ENCODE measurements around the gene DOK4.

DOK4 gene

DNA sequence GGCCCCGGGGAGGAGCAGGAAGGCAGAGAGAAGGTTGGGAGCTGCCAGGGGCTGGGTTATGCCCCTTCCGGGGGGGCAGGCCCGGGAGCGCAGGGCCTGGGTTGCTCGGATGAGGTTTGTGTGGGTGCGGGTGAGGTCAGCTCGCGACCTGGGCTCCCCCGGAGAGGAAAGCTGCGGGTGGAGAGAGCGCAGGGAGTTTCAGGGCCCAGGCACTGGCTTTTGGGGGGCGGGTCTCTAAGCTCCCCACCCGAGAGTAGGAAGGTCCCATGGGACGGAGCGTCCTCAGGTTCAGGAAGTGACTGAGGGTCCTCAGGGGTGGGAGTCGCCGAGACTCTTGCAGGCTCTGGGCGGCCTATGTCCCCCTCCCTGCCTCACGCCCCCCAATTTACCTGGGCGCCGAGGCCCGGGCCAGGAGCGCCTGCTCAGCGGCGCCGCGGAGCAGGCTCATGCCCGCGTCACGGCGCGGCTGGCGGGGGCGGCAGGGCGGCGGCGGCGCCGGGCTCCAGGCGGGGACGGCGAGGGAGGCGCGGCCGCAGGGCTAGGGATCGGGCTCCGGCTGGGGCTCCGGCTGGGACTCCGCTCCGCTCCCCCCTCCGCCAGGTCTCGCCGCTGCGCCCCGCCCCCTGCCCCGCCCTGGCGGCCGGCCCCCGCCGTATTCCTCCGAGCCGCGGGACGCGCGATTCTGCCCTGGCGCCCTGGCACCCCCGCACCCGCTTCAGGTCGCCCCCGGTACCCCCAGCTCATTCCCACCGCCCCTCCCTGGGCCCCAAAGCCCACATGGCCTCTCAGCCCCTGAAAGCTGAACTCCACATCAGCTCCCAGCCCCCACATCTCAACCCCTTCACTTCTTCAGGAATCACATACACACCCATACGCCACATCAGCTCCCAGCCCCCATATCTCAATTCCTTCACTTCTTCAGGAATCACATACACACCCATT is at the start of gene DOK4:
Gene DOK4 (minus strand): TSS at position 578 of the 942 bp plus-strand sequence. CDS start 6,986 bp downstream, outside the sequence.
- peak within 1 kb of the TSS; percentile 59 for H3K4me3 ChIP-seq (ENCODE audit: low read depth, low read length)
- DNase-seq (ENCODE audit: low read depth), result peak; percentile 88
- TF ChIP-seq POLR2A (IDR thresholded peaks at IDR 0.05; ENCODE audit: extremely low read depth, insufficient read length), result no peak
- TF ChIP-seq, protein P1, sequence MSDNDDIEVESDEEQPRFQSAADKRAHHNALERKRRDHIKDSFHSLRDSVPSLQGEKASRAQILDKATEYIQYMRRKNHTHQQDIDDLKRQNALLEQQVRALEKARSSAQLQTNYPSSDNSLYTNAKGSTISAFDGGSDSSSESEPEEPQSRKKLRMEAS (IDR thresholded peaks at IDR 0.05; ENCODE audit: low read depth, low read length), result no peak
- TF ChIP-seq MYC (IDR thresholded peaks at IDR 0.05; ENCODE audit: low read depth, low read length), result no peak
- TF ChIP-seq, protein P2, sequence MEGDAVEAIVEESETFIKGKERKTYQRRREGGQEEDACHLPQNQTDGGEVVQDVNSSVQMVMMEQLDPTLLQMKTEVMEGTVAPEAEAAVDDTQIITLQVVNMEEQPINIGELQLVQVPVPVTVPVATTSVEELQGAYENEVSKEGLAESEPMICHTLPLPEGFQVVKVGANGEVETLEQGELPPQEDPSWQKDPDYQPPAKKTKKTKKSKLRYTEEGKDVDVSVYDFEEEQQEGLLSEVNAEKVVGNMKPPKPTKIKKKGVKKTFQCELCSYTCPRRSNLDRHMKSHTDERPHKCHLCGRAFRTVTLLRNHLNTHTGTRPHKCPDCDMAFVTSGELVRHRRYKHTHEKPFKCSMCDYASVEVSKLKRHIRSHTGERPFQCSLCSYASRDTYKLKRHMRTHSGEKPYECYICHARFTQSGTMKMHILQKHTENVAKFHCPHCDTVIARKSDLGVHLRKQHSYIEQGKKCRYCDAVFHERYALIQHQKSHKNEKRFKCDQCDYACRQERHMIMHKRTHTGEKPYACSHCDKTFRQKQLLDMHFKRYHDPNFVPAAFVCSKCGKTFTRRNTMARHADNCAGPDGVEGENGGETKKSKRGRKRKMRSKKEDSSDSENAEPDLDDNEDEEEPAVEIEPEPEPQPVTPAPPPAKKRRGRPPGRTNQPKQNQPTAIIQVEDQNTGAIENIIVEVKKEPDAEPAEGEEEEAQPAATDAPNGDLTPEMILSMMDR (IDR thresholded peaks at IDR 0.05; ENCODE audit: low read depth, low read length), result no peak

DNA sequence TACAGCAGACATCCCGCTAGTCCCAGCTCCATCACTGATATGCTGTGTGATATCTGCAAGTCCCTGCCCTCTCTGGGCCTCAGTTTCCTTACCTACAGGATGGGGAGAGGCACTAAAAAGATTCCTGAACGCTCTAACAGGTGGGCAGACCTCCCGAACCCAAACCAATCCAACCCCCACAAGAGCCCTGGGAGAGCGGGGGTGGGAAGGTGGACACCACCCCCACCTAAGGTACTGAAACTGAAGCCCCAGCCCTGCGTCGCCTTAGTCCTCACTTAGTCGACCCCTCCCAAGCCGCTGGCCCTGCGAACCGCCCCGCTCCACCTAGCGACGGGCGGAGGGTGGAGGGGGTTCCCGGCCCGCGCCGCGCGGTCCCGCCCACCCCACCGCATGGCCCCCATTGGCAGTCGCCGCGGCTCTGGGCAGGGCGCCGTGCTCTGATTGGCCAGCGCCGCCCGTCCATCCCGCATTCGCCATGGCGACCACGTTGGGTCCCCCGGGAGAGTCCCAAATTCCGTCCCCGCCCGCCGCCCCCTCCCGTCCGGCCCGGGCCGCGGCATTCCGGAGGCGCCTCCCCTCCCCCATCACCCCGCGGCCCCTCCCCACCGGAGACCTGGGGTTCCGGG is 49.5 kb upstream of the DOK4 start:
- H3K4me3 ChIP-seq (ENCODE audit: low read depth, low read length), result peak overlapping the region; percentile 59
- TF ChIP-seq MYC (IDR thresholded peaks at IDR 0.05; ENCODE audit: low read depth, low read length) (no peak), POLR2A (IDR thresholded peaks at IDR 0.05; ENCODE audit: extremely low read depth, insufficient read length) (no peak)
- TF ChIP-seq, protein P1 (IDR thresholded peaks at IDR 0.05; ENCODE audit: low read depth, low read length), result no peak
- TF ChIP-seq, protein P2 (IDR thresholded peaks at IDR 0.05; ENCODE audit: low read depth, low read length), result no peak
- peak; percentile 94 for DNase-seq (ENCODE audit: low read depth)

DNA sequence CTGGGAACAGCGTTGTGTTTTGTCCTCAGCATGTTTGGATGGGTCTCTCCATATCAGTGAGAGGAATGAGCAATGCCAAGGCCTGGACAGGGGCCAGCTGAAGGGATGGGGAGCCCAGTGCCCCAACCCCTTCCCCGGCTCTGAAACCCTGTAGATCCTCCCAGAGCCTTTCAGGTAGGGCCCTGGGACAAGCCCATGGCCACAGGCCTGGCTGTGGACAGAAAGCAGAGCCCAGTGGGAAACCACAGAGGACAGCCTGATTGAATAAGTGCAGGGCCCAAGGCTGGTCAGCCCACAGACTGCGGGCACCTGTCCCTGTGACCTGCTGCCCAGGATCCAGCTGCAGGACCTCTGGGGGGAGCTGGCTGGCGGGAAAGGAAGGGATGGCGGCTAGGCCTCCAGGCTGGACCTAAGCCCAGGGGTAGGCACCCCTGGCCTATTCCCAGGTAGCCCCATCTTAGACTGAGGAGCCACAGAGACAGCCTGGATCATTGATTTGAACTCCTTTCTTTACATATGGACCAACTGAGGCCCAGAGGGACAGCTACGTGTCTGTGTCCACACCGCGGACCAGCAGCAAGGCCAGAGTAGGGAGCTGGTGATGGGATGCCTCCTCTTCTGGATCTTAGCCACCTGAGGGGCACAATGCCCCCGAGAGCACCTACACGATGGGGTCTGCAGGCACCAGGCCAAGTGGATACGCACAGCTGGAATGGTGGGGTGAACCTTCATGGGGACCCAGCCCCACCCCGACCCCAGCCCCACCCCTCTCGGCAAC is 48.8 kb upstream of the DOK4 start:
- peak overlapping the region; percentile 59 for H3K4me3 ChIP-seq (ENCODE audit: low read depth, low read length)
- DNase-seq (ENCODE audit: low read depth), result no peak
- TF ChIP-seq POLR2A (IDR thresholded peaks at IDR 0.05; ENCODE audit: extremely low read depth, insufficient read length) (no peak), MYC (IDR thresholded peaks at IDR 0.05; ENCODE audit: low read depth, low read length) (no peak)
- TF ChIP-seq, protein P1 (IDR thresholded peaks at IDR 0.05; ENCODE audit: low read depth, low read length), result no peak
- TF ChIP-seq, protein P2 (IDR thresholded peaks at IDR 0.05; ENCODE audit: low read depth, low read length), result no peak

DNA sequence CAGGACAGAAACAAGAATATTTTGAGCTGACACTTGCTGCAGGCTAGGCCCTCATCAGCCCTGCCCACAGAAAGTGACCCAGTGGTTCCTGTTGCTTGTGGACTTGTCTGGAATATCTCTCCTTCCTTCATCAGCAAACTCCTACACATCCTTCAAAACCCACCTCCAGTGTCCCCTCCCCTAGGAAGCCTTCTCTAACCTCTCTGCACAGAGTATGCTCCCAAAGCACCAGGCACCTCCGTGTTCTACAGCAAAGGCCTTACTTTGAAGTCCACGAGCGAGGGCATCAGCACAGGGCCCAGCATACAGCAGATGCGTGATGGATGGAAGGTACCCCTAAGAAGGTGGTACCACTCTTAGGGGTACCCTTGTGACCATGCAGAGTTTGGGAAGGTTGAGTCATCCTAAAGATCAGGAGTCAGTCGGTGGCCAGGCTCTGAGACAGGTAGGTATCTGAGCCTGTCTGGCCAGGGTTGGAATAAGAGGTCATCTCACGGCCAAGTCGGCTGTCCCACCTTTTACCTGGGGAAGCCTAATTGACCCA is 48.1 kb upstream of the DOK4 start:
- no peak for DNase-seq (ENCODE audit: low read depth)
- no peak for TF ChIP-seq MYC (IDR thresholded peaks at IDR 0.05; ENCODE audit: low read depth, low read length)
- TF ChIP-seq, protein P2 (IDR thresholded peaks at IDR 0.05; ENCODE audit: low read depth, low read length), result no peak
- TF ChIP-seq POLR2A (IDR thresholded peaks at IDR 0.05; ENCODE audit: extremely low read depth, insufficient read length), result no peak
- TF ChIP-seq, protein P1 (IDR thresholded peaks at IDR 0.05; ENCODE audit: low read depth, low read length), result no peak
- no peak overlapping the region for H3K4me3 ChIP-seq (ENCODE audit: low read depth, low read length)

Measured in NB4 (cell line).